ENCODE measurements around the gene ARRB1. TPM values are rescaled to one million over a fixed set of nuclear protein-coding genes. Genes with fewer than 3 reads are reported as not detected.

Gene ARRB1
- total RNA-seq, 1 donor: 33.2 TPM

DNA sequence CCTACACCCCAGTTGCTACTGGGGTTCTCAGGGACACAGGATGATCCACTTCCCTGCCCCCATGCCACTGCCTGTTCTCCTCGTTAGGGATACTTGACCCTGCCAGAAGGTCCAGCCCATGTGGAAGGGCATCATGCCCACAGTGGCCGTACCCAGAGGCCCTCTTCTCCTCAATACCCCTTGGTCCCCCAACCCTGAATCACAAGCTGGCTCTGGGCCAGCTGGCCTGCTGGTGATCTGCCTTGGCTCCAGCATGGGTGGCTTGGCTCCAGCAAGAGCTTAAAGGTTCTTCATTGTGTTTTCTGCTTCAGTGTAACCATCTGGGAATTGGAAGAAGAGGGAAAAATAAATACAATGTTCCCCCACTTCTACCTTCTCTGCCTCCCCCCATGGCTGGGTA is 122.0 kb downstream of the ARRB1 start:
- TF ChIP-seq, protein P1, sequence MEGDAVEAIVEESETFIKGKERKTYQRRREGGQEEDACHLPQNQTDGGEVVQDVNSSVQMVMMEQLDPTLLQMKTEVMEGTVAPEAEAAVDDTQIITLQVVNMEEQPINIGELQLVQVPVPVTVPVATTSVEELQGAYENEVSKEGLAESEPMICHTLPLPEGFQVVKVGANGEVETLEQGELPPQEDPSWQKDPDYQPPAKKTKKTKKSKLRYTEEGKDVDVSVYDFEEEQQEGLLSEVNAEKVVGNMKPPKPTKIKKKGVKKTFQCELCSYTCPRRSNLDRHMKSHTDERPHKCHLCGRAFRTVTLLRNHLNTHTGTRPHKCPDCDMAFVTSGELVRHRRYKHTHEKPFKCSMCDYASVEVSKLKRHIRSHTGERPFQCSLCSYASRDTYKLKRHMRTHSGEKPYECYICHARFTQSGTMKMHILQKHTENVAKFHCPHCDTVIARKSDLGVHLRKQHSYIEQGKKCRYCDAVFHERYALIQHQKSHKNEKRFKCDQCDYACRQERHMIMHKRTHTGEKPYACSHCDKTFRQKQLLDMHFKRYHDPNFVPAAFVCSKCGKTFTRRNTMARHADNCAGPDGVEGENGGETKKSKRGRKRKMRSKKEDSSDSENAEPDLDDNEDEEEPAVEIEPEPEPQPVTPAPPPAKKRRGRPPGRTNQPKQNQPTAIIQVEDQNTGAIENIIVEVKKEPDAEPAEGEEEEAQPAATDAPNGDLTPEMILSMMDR (IDR thresholded peaks at IDR 0.05; ENCODE audit: insufficient read depth, low read depth, low read length): no peak
- DNase-seq (ENCODE audit: low read depth): no peak
- no peak overlapping the region for H3K4me3 ChIP-seq (ENCODE audit: low read depth, low read length)

DNA sequence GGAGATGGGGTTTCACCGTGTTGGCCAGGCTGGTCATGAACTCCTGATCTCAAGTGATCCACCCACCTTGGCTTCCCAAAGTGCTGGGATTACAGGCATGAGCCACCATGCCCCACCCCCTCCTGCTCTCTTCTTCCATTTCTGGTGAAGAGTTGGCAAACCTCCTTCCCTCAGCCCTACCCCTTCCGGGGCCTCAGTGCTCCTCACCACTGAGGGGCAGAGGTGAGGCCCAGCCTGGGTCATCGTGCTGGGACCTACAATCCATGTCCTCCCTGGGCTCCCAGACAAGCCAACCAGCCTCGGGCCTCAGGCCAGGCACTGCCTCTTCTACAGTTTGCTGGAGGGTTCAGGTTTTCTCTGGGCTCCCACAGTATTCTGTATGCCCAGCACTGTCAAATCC is 125.7 kb downstream of the ARRB1 start:
- no peak overlapping the region for H3K4me3 ChIP-seq (ENCODE audit: low read depth, low read length)
- DNase-seq (ENCODE audit: low read depth): no peak
- TF ChIP-seq, protein P1 (IDR thresholded peaks at IDR 0.05; ENCODE audit: insufficient read depth, low read depth, low read length): no peak

DNA sequence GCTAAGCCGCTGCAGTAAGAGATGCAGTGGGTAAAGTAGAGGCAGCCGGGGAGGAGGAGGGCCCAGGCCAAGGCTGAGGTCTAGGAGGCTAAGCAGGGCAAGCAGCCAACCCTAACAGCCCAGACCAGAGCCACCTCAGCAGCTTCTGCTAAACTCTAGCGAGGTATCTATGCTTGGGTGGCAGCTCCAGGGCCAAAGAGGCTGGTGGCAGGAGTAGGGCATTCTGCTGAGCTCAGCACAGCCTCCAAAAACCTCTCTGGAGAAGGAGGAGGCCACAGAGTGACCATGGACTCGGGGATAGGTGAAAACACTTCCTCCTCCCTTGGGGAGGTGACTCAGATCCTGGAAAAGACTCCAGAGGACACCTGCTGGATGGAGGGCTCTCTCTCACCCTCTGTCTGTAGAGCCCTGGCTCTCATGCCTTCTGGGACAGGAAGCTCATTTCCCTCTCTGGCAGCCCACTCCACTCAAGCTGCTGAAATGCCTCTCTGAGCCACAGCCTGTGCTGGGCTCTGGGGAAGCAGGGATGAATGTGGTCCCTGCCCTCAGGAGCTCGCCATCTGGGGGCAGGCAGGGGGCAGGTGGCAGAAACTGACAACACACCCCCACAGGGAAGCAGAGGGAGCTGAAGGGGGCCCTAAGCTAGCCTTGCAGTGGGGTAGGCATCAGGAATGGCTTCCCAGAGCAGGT is 127.4 kb downstream of the ARRB1 start:
- H3K4me3 ChIP-seq (ENCODE audit: low read depth, low read length): no peak overlapping the region
- no peak for DNase-seq (ENCODE audit: low read depth)
- TF ChIP-seq, protein P1 (IDR thresholded peaks at IDR 0.05; ENCODE audit: insufficient read depth, low read depth, low read length): no peak

DNA sequence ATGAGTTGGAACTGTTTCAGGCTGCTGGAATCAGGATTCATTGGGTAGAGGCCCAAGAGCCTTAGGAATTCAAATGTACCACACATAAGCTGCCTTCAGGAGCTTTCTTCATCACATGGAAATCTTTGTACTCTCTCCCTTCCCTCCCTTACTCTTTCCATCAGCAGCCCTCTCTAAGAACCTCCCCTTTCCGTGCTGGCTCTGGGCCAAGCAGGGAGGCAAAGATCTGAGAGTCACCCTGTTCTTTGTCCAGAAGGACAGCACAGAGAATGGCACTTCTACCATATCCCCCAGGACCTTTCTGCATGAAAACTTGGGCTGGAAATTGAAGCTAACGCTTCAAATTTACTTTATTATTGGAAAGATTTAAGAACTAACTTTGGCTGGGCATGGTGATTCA is 131.6 kb downstream of the ARRB1 start:
- DNase-seq (ENCODE audit: low read depth): no peak
- TF ChIP-seq, protein P1 (IDR thresholded peaks at IDR 0.05; ENCODE audit: insufficient read depth, low read depth, low read length): no peak
- no peak overlapping the region for H3K4me3 ChIP-seq (ENCODE audit: low read depth, low read length)

DNA sequence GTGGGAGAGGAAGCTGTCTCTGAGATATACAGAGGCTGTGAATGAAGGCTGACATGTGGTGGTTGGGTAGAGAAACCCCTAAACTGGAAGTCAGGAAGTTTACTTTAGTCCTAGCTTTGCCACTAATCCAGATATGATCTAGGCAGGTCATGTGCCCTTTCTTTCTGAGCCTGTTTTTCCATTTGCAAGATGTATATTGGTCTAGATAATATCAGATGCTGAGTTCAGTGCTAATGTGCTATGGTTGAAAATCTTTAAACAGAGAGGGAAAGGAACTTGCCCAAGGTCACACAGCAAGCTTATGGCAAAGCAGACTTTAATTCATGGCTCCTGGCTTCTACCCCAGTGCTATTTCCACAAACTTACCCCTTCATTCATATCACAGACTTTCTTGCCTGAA is 136.6 kb downstream of the ARRB1 start:
- DNase-seq (ENCODE audit: low read depth): no peak
- TF ChIP-seq, protein P1 (IDR thresholded peaks at IDR 0.05; ENCODE audit: insufficient read depth, low read depth, low read length): no peak

DNA sequence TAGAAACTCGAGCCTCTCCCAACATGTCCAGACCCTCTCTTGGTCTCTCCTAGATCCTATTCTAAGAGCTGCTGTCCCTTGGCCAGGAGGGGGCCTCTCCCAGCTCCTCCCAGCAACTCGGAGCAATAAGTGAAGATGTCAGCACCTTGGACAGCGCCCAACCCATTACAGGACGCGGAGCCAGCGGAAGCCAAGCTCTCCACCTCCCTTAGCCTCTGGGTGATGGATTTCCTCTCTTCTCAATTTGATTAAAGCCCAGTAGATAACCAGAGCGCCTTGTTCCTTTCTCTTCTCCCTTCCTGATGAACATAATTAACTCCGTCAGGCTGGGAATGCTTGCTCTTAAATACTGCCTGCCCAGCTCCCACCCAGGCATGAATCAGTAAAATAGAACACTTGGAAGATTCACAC is 137.0 kb downstream of the ARRB1 start:
- H3K4me3 ChIP-seq (ENCODE audit: low read depth, low read length): no peak overlapping the region
- TF ChIP-seq, protein P1 (IDR thresholded peaks at IDR 0.05; ENCODE audit: insufficient read depth, low read depth, low read length): peak; percentile 61
- peak; percentile 82 for DNase-seq (ENCODE audit: low read depth)

More for the DNA sequence above, 136.6 kb downstream of the ARRB1 start:
- H3K4me3 ChIP-seq (ENCODE audit: low read depth, low read length): no peak overlapping the region

Small RNAs within 50 kb of the gene (small RNA-seq; reads per million reads assigned to genes)
- gene MIR326: 0.38 reads per million
- not detected for gene SNORD15A

Other genes with a start within 250 kb of the ARRB1 start
- gene SLCO2B1, start 200.6 kb downstream of the ARRB1 start, total RNA-seq: under 0.01 TPM in 1 of 2 replicates, not detected in the other
- not detected in 2 replicates for gene TPBGL, start 110.9 kb downstream of the ARRB1 start, total RNA-seq
- 1,703 and 1,758 TPM in 2 replicates for gene RPS3, start 47.9 kb upstream of the ARRB1 start, total RNA-seq
- gene KLHL35, start 81.5 kb upstream of the ARRB1 start, total RNA-seq: 1.3 and 3.2 TPM in 2 replicates
- 9.5 and 10.3 TPM in 2 replicates for gene GDPD5, start 174.3 kb upstream of the ARRB1 start, total RNA-seq
- 1,336 and 1,367 TPM in 2 replicates for gene SERPINH1, start 210.6 kb upstream of the ARRB1 start, total RNA-seq

All from fibroblast of villous mesenchyme (primary cell).